Dedifferentiated amniotic fluid mesenchymal stem cell (primary cell): ENCODE results near the gene SSR3.

Experiments
- DNase-seq: peaks from one replicate; pipeline ENCODE4 v3.0.0-alpha.2; 2016; ENCODE audit errors: extremely low spot score

The SSR3 gene

DNA sequence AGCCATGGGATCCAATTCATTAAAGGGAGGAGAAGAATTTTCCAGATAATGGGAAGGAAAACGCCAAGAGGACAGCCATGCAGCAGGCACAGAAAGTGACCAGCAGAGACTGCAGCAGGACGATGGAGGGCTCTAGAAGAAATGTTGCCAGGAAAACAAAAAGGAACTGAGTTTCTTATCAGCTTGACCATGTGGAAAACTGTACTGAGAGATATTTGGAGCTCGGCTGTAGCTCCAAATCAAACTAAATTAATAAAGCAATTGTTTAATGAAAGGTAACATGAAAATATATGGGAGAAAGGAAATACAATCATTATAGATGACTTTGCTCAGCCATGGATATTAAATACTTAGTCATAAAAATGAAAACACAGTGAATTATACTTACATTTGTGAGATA is 63.7 kb downstream of the SSR3 start:
- DNase-seq, result no peak
